ENCODE measurements around the gene TNRC6C. TPM values are rescaled to one million over a fixed set of nuclear protein-coding genes. Genes with fewer than 3 reads are reported as not detected.

Gene TNRC6C
- total and polyA plus RNA-seq, 2 experiments from 2014 or later, result 10.1 to 16.6 TPM

- TF ChIP-seq ZNF462 (CRISPR knock-in tag; IDR thresholded peaks at IDR 0.05), result no peak
These were observed 71.2 kb downstream of the TNRC6C start (continued) for GRCh38 chr17:78029697-78030096.

- no peaks in the 10 kb centered on the region for H3F3A ChIP-seq (replicated peaks; ENCODE audit: low read depth)
- no peak for ATAC-seq
- H3K27me3 Mint-ChIP-seq (ENCODE audit: insufficient read depth, low read depth, poor library complexity), result peaks cover 5% of the 10 kb centered on the region
- H3K36me3 ChIP-seq (ENCODE audit: insufficient read depth), result no peaks in the 10 kb centered on the region
- no peaks in the 10 kb centered on the region for H3K4me1 ChIP-seq (ENCODE audit: insufficient read depth)
- H3K4me2 ChIP-seq, result no peak overlapping the region
- peaks cover 33% of the 10 kb centered on the region for H3K36me3 Mint-ChIP-seq (ENCODE audit: low read depth)
- H3K9me2 ChIP-seq (ENCODE audit: insufficient read depth), result no peaks in the 10 kb centered on the region
- no peak for DNase-seq (ENCODE audit: low spot score)
- H2AFZ ChIP-seq, result no peak overlapping the region
- H4K20me1 ChIP-seq (replicated peaks; ENCODE audit: insufficient read depth), result no peaks in the 10 kb centered on the region
- no peak overlapping the region for H3K4me3 ChIP-seq
- H3K9me3 Mint-ChIP-seq, result no peaks in the 10 kb centered on the region
- H3K4me3 Mint-ChIP-seq, result no peak overlapping the region
- H3K27ac ChIP-seq (ENCODE audit: low read depth), result no peak overlapping the region
- no peaks in the 10 kb centered on the region for H3K79me2 ChIP-seq (replicated peaks; ENCODE audit: insufficient read depth)
- H3K27ac Mint-ChIP-seq, result no peak overlapping the region
- peaks cover 7% of the 10 kb centered on the region; the same call in 2 of the 3 replicates for H3K4me1 Mint-ChIP-seq
- H3K27me3 ChIP-seq (ENCODE audit: insufficient read depth), result no peaks in the 10 kb centered on the region
- TF ChIP-seq JUNB (IDR thresholded peaks at IDR 0.05; ENCODE audit: unreplicated experiment) (no peak), CREB1 (CRISPR knock-in tag; IDR thresholded peaks at IDR 0.05; ENCODE audit: low read depth) (no peak), REST (IDR thresholded peaks at IDR 0.05; ENCODE audit: unreplicated experiment) (no peak), ZNF331 (CRISPR knock-in tag; IDR thresholded peaks at IDR 0.05; ENCODE audit: low read depth) (no peak), ZNF114 (CRISPR knock-in tag; IDR thresholded peaks at IDR 0.05) (no peak), STAT1 (IDR thresholded peaks at IDR 0.05; ENCODE audit: unreplicated experiment) (no peak), NANOG (IDR thresholded peaks at IDR 0.05; ENCODE audit: borderline replicate concordance) (no peak), EZH2phosphoT487 (IDR thresholded peaks at IDR 0.05; ENCODE audit: unreplicated experiment) (no peak)
These were observed 72.9 kb downstream of the TNRC6C start for GRCh38 chr17:78031435-78031834.

Data from GM23338 (cell line).